Upper lobe of left lung (tissue), 4 donors: ENCODE data around the gene SLC6A6.

Experiments
- POLR2A ChIP-seq, 4 donors: fragments of 450-650 bp; IDR thresholded peaks; one replicate each; pipeline ENCODE4 v1.5.1; 2016 to 2017; ENCODE audit warnings: antibody characterized with exemption in 4 of 4, mild to moderate bottlenecking in 2 of 4
- POLR2AphosphoS5 ChIP-seq, 2 donors: sonication (generic); formaldehyde crosslinking; IDR thresholded peaks; one replicate each; pipeline ENCODE4 v1.5.1; 2017; ENCODE audit warnings: antibody characterized with exemption in 2 of 2
- TF ChIP-seq, protein P1 (sequence below), 6 experiments: fragments of 450-650 bp in 4 of 6; fragments of 200-600 bp in 2 of 6; sonication (generic) in 2 of 6; IDR thresholded peaks; one replicate each; pipeline ENCODE4 v1.5.1; 2016 to 2019; ENCODE audit warnings: antibody characterized with exemption in 6 of 6

DNA sequence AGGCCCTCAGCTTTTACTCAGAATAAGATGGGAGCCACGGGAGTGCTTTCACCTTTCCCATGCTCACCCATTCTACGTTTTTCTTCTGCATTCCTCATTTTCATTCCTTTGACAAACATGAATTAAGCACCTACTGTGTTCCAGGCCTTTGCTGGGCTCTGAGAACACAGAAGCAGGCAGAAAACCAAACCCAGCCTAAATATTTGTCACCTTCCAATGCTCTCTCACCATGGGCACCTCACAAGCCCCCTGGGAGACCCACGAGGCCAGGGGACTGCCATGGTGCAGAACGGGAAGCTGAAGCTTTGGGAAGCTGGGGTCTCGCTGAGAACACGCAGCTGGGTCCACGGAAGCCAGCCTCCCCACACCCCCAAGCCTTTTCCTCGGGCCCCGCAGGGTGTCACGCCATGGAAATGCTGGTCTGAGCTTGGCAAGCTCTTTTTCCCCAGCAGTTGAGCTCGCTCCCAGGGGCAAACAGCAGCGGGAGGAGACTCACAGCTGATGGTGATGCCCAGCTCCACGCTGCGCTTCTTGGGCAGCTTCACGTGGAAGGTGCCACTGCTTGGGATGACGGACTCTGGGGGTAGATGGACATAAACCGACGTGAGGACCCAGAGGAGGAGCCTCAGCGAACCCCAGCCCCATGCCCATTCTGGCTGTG, 110.0 kb downstream of the SLC6A6 start:
- TF ChIP-seq, protein P1, sequence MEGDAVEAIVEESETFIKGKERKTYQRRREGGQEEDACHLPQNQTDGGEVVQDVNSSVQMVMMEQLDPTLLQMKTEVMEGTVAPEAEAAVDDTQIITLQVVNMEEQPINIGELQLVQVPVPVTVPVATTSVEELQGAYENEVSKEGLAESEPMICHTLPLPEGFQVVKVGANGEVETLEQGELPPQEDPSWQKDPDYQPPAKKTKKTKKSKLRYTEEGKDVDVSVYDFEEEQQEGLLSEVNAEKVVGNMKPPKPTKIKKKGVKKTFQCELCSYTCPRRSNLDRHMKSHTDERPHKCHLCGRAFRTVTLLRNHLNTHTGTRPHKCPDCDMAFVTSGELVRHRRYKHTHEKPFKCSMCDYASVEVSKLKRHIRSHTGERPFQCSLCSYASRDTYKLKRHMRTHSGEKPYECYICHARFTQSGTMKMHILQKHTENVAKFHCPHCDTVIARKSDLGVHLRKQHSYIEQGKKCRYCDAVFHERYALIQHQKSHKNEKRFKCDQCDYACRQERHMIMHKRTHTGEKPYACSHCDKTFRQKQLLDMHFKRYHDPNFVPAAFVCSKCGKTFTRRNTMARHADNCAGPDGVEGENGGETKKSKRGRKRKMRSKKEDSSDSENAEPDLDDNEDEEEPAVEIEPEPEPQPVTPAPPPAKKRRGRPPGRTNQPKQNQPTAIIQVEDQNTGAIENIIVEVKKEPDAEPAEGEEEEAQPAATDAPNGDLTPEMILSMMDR (IDR thresholded peaks at IDR 0.05) = no peak
- TF ChIP-seq POLR2AphosphoS5 (IDR thresholded peaks at IDR 0.05) (no peak), POLR2A (IDR thresholded peaks at IDR 0.05) (no peak)
